OCI-LY3 (cell line): ENCODE measurements around the gene KCNC2.

Source experiments
- CTCF ChIP-seq: fragments of 200-600, 300-600 bp; sonication (generic); IDR thresholded peaks from 2 replicates; pipeline ENCODE4 v1.5.1; 2014; ENCODE audit warnings: antibody characterized with exemption, low read length, low read depth
- EZH2phosphoT487 ChIP-seq: fragments of 200-600 bp; shearing (Covaris generic); IDR thresholded peaks from 2 replicates; pipeline ENCODE4 v1.6.1; 2018; ENCODE audit warnings: antibody characterized with exemption, mixed run types, low read depth

GRCh38 chr12:75239987-75240386 lies 30.3 kb upstream of the KCNC2 start:
- TF ChIP-seq CTCF (no peak), EZH2phosphoT487 (no peak)
